ENCODE results near the gene ELFN2. TPM values are rescaled to one million over a fixed set of nuclear protein-coding genes. Genes with fewer than 3 reads are reported as not detected.

The ELFN2 gene
- total and polyA plus RNA-seq, 8 donors = 0.03 to 0.89 (median 0.18) TPM; not detected in 5

DNA sequence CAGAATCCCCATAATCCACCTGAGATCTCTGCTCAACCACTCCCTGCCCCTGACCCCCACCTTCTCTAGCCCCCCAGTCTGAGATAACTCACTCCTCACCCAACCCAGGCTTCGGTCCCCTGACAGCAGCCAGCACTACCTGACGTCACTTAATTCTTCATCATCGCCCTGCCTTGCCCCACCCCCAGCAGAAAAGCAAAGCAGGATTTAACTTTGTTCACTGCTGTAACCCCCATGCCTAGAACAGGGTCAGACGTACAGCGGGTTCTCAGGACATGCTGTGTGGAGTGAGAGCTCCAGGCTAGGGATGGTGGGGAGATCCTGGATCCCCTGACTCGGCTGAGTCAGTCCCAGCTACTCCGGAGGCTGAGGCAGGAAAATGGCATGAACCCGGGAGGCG, 45.8 kb downstream of the ELFN2 start:
- Histone ChIP-seq H3K9me3 (no peaks in the 10 kb centered on the region), H3K36me3 (no peaks in the 10 kb centered on the region), H3K27ac (no peak overlapping the region), H3K27me3 (peaks cover 4 to 95% (median 32%) of the 10 kb centered on the region in 3 donors), H3K4me3 (no peak overlapping the region), H3K4me1 (no peaks in the 10 kb centered on the region)
- no peak for TF ChIP-seq POLR2AphosphoS5 (IDR thresholded peaks at IDR 0.05)
- TF ChIP-seq POLR2A (IDR thresholded peaks at IDR 0.05) = no peak
- no peak for TF ChIP-seq CTCF (IDR thresholded peaks at IDR 0.05)
- no peak for TF ChIP-seq EP300 (IDR thresholded peaks at IDR 0.05)
- intact Hi-C loops (cut with DNase I; ENCODE audit: low total_unique reads) = no loop called here
- 47 to 62% (median 52%) methylated on average over 8 to 9 of the region's 9 CpGs for WGBS, 5 donors
- DNase-seq = no peak

DNA sequence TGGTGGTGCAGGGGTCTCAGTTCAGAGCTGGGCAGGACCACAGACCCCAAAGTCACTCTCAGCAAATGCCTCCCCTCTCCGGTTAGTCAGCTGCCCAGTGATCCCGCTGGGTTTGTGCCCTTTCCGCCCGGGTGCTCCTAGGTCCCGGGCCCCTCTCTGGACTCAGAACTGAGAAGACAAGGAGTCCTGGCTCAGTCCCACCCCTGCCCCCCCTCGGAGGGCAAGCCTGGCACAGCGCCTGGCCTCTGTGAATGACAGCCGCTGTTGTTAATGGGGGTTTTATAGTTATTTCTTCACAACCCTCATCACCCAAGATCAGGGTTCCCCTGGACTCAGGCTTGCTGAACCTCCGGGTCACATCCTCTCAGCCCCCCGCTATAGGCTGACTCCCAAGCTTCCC, 47.6 kb downstream of the ELFN2 start:
- no peak for TF ChIP-seq EP300 (IDR thresholded peaks at IDR 0.05)
- no peak for TF ChIP-seq POLR2A (IDR thresholded peaks at IDR 0.05)
- no peak for TF ChIP-seq POLR2AphosphoS5 (IDR thresholded peaks at IDR 0.05)
- no peaks in the 10 kb centered on the region for H3K4me1 ChIP-seq
- DNase-seq = no peak
- no peaks in the 10 kb centered on the region for H3K9me3 ChIP-seq
- WGBS, 5 donors = 50 to 70% (median 65%) methylated on average over 6 to 10 of the region's 10 CpGs
- no peak overlapping the region for H3K4me3 ChIP-seq
- H3K36me3 ChIP-seq = no peaks in the 10 kb centered on the region
- H3K27ac ChIP-seq = no peak overlapping the region
- peaks cover 4 to 96% (median 33%) of the 10 kb centered on the region in 3 donors for H3K27me3 ChIP-seq
- intact Hi-C loops (cut with DNase I; ENCODE audit: low total_unique reads) = no loop called here

- Histone ChIP-seq H3K9me3 (no peaks in the 10 kb centered on the region), H3K36me3 (no peaks in the 10 kb centered on the region), H3K27me3 (peaks cover 4 to 95% (median 33%) of the 10 kb centered on the region in 3 donors), H3K27ac (no peak overlapping the region), H3K4me1 (no peaks in the 10 kb centered on the region), H3K4me3 (no peak overlapping the region)
- TF ChIP-seq POLR2AphosphoS5 (IDR thresholded peaks at IDR 0.05) (no peak), POLR2A (IDR thresholded peaks at IDR 0.05) (no peak), CTCF (IDR thresholded peaks at IDR 0.05) (no peak), EP300 (IDR thresholded peaks at IDR 0.05) (no peak)
- DNase-seq = no peak
- intact Hi-C loops (cut with DNase I; ENCODE audit: low total_unique reads) = no loop called here
- WGBS, 5 donors = 32 to 43% (median 34%) methylated on average over 13 of the region's 13 CpGs
Measured at GRCh38 chr22:37379085-37379484, 48.2 kb downstream of the ELFN2 start.

GRCh38 chr22:37378642-37379058, 48.6 kb downstream of the ELFN2 start:
- Histone ChIP-seq H3K36me3 (no peaks in the 10 kb centered on the region), H3K27ac (no peak overlapping the region), H3K27me3 (peaks cover 4 to 95% (median 33%) of the 10 kb centered on the region in 3 donors), H3K4me3 (no peak overlapping the region), H3K9me3 (no peaks in the 10 kb centered on the region), H3K4me1 (no peaks in the 10 kb centered on the region)
- 31 to 42% (median 36%) methylated on average over 12 to 14 of the region's 14 CpGs for WGBS, 5 donors
- DNase-seq = no peak
- no peak for TF ChIP-seq POLR2AphosphoS5 (IDR thresholded peaks at IDR 0.05)
- TF ChIP-seq CTCF (IDR thresholded peaks at IDR 0.05) = no peak
- intact Hi-C loops (cut with DNase I; ENCODE audit: low total_unique reads) = no loop called here

- no peaks in the 10 kb centered on the region for H3K4me1 ChIP-seq
- DNase-seq = no peak
- H3K27me3 ChIP-seq = peaks cover 4 to 96% (median 33%) of the 10 kb centered on the region in 3 donors
- TF ChIP-seq POLR2A (IDR thresholded peaks at IDR 0.05) (no peak), CTCF (IDR thresholded peaks at IDR 0.05) (no peak), EP300 (IDR thresholded peaks at IDR 0.05) (no peak), POLR2AphosphoS5 (IDR thresholded peaks at IDR 0.05) (no peak)
- no peak overlapping the region for H3K4me3 ChIP-seq
- WGBS, 5 donors = 56 to 75% (median 73%) methylated on average over 14 of the region's 14 CpGs
- H3K27ac ChIP-seq = no peak overlapping the region
- intact Hi-C loops (cut with DNase I; ENCODE audit: low total_unique reads) = no loop called here
- no peaks in the 10 kb centered on the region for H3K9me3 ChIP-seq
- H3K36me3 ChIP-seq = no peaks in the 10 kb centered on the region
Measured at GRCh38 chr22:37377927-37378326, 49.4 kb downstream of the ELFN2 start.

All from stomach (tissue), 9 donors.